ENCODE measurements around the gene AOAH. TPM values are rescaled to one million over a fixed set of nuclear protein-coding genes. Genes with fewer than 3 reads are reported as not detected.

The AOAH gene
- total and polyA plus RNA-seq, 9 of the 15 experiments (the other 6 are each of a cell fraction or from before 2014, with no cell fraction given) = not detected

DNA sequence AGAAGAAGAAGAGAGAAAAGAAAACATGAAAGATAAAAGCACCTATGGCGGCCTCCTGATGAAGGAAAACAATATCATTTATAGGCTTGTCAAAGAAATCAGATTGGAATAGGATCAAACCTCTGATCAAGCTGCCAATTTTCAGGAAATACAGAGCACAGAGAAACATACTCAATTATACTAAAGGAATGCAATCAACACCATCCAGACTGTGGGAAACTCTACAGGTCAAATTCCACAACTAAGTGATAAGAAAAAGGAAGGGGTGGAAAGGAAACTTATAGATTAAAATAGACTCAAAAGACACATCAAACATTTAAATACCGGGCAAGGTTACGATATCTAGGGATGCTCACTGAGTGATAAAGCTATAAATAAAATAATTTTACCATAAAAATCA is 39.3 kb downstream of the AOAH start (continued):
- TF ChIP-seq, protein P1, sequence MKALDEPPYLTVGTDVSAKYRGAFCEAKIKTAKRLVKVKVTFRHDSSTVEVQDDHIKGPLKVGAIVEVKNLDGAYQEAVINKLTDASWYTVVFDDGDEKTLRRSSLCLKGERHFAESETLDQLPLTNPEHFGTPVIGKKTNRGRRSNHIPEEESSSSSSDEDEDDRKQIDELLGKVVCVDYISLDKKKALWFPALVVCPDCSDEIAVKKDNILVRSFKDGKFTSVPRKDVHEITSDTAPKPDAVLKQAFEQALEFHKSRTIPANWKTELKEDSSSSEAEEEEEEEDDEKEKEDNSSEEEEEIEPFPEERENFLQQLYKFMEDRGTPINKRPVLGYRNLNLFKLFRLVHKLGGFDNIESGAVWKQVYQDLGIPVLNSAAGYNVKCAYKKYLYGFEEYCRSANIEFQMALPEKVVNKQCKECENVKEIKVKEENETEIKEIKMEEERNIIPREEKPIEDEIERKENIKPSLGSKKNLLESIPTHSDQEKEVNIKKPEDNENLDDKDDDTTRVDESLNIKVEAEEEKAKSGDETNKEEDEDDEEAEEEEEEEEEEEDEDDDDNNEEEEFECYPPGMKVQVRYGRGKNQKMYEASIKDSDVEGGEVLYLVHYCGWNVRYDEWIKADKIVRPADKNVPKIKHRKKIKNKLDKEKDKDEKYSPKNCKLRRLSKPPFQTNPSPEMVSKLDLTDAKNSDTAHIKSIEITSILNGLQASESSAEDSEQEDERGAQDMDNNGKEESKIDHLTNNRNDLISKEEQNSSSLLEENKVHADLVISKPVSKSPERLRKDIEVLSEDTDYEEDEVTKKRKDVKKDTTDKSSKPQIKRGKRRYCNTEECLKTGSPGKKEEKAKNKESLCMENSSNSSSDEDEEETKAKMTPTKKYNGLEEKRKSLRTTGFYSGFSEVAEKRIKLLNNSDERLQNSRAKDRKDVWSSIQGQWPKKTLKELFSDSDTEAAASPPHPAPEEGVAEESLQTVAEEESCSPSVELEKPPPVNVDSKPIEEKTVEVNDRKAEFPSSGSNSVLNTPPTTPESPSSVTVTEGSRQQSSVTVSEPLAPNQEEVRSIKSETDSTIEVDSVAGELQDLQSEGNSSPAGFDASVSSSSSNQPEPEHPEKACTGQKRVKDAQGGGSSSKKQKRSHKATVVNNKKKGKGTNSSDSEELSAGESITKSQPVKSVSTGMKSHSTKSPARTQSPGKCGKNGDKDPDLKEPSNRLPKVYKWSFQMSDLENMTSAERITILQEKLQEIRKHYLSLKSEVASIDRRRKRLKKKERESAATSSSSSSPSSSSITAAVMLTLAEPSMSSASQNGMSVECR (CRISPR knock-in tag; IDR thresholded peaks at IDR 0.05) = no peak

DNA sequence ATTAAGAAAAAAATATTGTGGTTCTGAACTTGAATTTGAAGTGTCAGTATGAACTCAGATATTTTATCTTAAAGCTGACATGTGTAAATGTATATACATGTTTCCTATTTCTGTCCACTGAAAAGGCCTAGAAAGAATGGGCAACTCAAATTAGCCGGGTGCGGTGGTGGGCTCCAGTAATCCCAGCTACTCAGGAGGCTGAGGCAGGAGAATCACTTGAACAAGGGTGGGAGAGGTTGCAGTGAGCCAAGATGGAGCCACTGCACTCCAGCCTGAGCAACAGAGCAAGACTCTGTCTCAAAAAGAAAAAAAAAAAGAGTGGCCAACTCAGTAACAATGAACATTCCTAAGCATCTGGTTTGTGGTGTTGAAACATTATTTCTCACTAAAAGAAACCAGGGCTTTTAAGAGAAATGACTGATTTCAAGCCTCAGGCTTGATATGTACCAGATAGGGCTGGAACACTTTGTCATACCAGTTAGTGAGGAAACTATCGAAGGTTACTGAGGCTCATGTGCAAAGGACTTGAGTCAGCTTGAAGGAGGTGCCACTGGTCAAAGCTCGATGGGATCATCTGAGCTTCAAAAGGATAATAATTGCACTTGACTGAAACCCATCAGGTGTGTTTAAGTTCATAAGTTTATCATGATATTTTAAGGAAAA is 40.5 kb downstream of the AOAH start:
- Histone ChIP-seq H3K27me3 (ENCODE audit: control insufficient read depth in 2 of 2, insufficient read depth in 2 of 2, low read length in 2 of 2) (no peaks in the 10 kb centered on the region; a peak in 1 of 5 replicates), H3K9ac (ENCODE audit: insufficient read depth in 1 of 2, low read depth in 2 of 2, low read length in 2 of 2) (no peak overlapping the region), H4K20me1 (replicated peaks; ENCODE audit: control insufficient read depth, insufficient read depth, low read length) (no peaks in the 10 kb centered on the region), H3K4me1 (replicated peaks in 1 of 2; ENCODE audit: control insufficient read depth in 2 of 2, insufficient read depth in 2 of 2, low read length in 2 of 2) (no peaks in the 10 kb centered on the region), H3K79me2 (ENCODE audit: control insufficient read depth, insufficient read depth, low read length) (no peaks in the 10 kb centered on the region), H2AFZ (ENCODE audit: low read depth, low read length) (no peak overlapping the region), H3K4me3 (no peak overlapping the region), H3K9me3 (replicated peaks; ENCODE audit: control insufficient read depth, insufficient read depth, low read depth, low read length) (no peaks in the 10 kb centered on the region), H3K27ac (ENCODE audit: extremely low read depth, low read depth, low read length) (no peak overlapping the region), H3K9me1 (ENCODE audit: control insufficient read depth, insufficient read depth, low read length) (no peaks in the 10 kb centered on the region), H3K4me2 (ENCODE audit: insufficient read depth, low read length) (no peak overlapping the region), H3K36me3 (ENCODE audit: control insufficient read depth, insufficient read depth, low read length) (no peaks in the 10 kb centered on the region)
- 0% methylated on average over 4 of the region's 4 CpGs for WGBS (ENCODE audit: insufficient coverage, low coverage, missing lambda C conversion rate)
- no peak for ATAC-seq
- no peak for DNase-seq (ENCODE audit: extremely low read depth in 1 of 4, low spot score in 3 of 4)
- in situ Hi-C loops (cut with MboI) = no loop called here
- POLR2A ChIA-PET = no interaction called here
- CTCF ChIA-PET (ENCODE audit: low intra/inter-chr PET ratio) = no interaction called here
- no peak for FAIRE-seq
- BruUV-seq (replicated peaks) = no TSS peak
- intact Hi-C loops (cut with micrococcal nuclease) = no loop called here
- TF ChIP-seq ZNF324 (CRISPR knock-in tag; IDR thresholded peaks at IDR 0.05) (no peak), PTRF (tag; IDR thresholded peaks at IDR 0.05) (no peak), KAT8 (IDR thresholded peaks at IDR 0.05; ENCODE audit: low read depth) (no peak), RBM17 (IDR thresholded peaks at IDR 0.05; ENCODE audit: borderline replicate concordance, low read depth, low read length) (no peak)
- TF ChIP-seq, protein P2, sequence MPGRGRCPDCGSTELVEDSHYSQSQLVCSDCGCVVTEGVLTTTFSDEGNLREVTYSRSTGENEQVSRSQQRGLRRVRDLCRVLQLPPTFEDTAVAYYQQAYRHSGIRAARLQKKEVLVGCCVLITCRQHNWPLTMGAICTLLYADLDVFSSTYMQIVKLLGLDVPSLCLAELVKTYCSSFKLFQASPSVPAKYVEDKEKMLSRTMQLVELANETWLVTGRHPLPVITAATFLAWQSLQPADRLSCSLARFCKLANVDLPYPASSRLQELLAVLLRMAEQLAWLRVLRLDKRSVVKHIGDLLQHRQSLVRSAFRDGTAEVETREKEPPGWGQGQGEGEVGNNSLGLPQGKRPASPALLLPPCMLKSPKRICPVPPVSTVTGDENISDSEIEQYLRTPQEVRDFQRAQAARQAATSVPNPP (IDR thresholded peaks at IDR 0.05; ENCODE audit: borderline replicate concordance, insufficient read depth, insufficient read length) = no peak
- TF ChIP-seq, protein P3, sequence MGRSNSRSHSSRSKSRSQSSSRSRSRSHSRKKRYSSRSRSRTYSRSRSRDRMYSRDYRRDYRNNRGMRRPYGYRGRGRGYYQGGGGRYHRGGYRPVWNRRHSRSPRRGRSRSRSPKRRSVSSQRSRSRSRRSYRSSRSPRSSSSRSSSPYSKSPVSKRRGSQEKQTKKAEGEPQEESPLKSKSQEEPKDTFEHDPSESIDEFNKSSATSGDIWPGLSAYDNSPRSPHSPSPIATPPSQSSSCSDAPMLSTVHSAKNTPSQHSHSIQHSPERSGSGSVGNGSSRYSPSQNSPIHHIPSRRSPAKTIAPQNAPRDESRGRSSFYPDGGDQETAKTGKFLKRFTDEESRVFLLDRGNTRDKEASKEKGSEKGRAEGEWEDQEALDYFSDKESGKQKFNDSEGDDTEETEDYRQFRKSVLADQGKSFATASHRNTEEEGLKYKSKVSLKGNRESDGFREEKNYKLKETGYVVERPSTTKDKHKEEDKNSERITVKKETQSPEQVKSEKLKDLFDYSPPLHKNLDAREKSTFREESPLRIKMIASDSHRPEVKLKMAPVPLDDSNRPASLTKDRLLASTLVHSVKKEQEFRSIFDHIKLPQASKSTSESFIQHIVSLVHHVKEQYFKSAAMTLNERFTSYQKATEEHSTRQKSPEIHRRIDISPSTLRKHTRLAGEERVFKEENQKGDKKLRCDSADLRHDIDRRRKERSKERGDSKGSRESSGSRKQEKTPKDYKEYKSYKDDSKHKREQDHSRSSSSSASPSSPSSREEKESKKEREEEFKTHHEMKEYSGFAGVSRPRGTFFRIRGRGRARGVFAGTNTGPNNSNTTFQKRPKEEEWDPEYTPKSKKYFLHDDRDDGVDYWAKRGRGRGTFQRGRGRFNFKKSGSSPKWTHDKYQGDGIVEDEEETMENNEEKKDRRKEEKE (IDR thresholded peaks at IDR 0.05; ENCODE audit: borderline replicate concordance in 1 of 2, control insufficient read depth in 1 of 2, low read depth in 2 of 2, low read length in 1 of 2) = no peak
- TF ChIP-seq, protein P4, sequence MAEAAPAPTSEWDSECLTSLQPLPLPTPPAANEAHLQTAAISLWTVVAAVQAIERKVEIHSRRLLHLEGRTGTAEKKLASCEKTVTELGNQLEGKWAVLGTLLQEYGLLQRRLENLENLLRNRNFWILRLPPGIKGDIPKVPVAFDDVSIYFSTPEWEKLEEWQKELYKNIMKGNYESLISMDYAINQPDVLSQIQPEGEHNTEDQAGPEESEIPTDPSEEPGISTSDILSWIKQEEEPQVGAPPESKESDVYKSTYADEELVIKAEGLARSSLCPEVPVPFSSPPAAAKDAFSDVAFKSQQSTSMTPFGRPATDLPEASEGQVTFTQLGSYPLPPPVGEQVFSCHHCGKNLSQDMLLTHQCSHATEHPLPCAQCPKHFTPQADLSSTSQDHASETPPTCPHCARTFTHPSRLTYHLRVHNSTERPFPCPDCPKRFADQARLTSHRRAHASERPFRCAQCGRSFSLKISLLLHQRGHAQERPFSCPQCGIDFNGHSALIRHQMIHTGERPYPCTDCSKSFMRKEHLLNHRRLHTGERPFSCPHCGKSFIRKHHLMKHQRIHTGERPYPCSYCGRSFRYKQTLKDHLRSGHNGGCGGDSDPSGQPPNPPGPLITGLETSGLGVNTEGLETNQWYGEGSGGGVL (CRISPR knock-in tag; IDR thresholded peaks at IDR 0.05) = no peak
